ENCODE data around the gene BCL2L13. TPM values are rescaled to one million over a fixed set of nuclear protein-coding genes. Genes with fewer than 3 reads are reported as not detected.
"Not testable (repeated sequence)": the region's sequence is repeated elsewhere in the genome, so short reads cannot be mapped to it uniquely, and the experiment has no call there.

Gene BCL2L13
- total RNA-seq, 2 experiments from 2014 or later = 8.1 to 10.0 TPM

DNA sequence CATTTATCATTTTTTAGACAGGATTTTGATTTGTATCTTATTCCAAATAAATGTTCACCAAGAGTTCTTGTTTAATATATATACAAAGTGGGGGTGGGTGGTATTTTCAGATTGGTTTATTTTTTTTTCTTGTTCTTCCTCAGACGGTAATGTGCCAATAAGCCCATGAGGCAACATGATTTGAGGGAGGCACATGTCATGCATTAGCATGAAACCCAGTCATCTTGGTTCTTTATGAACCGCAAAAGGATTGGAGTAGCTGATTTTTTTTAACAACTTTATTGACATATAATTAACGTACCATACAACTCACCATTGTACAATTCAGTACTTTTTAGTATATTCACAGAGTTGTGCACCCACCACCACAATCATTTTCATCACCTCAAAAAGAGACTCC is 2.7 kb downstream of the BCL2L13 start:
- Mint-ChIP-seq H3K27ac (peak overlapping the region; percentile 76), H3K36me3 (ENCODE audit: low read depth) (peaks cover 36% of the 10 kb centered on the region), H3K27me3 (no peaks in the 10 kb centered on the region), H3K4me3 (peak overlapping the region; percentile 70), H3K4me1 (ENCODE audit: low read depth) (peaks cover 31% of the 10 kb centered on the region), H3K9me3 (no peaks in the 10 kb centered on the region)
- H3K27me3 ChIP-seq (ENCODE audit: control insufficient read depth in 1 of 2, insufficient read depth in 2 of 2, low read length in 2 of 2) = no peaks in the 10 kb centered on the region
- H3K36me3 ChIP-seq (ENCODE audit: insufficient read depth, low read length) = peaks cover 2% of the 10 kb centered on the region
- CTCF ChIA-PET = no interaction called here
- TF ChIP-seq, protein P1, sequence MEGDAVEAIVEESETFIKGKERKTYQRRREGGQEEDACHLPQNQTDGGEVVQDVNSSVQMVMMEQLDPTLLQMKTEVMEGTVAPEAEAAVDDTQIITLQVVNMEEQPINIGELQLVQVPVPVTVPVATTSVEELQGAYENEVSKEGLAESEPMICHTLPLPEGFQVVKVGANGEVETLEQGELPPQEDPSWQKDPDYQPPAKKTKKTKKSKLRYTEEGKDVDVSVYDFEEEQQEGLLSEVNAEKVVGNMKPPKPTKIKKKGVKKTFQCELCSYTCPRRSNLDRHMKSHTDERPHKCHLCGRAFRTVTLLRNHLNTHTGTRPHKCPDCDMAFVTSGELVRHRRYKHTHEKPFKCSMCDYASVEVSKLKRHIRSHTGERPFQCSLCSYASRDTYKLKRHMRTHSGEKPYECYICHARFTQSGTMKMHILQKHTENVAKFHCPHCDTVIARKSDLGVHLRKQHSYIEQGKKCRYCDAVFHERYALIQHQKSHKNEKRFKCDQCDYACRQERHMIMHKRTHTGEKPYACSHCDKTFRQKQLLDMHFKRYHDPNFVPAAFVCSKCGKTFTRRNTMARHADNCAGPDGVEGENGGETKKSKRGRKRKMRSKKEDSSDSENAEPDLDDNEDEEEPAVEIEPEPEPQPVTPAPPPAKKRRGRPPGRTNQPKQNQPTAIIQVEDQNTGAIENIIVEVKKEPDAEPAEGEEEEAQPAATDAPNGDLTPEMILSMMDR (IDR thresholded peaks at IDR 0.05) = no peak
- ATAC-seq (ENCODE audit: poor library complexity) = no peak
- peaks cover 24% of the 10 kb centered on the region for H3K4me1 ChIP-seq (ENCODE audit: insufficient read depth, low read length)
- POLR2A ChIA-PET = no interaction called here
- H3K9me3 ChIP-seq (ENCODE audit: control insufficient read depth in 1 of 2, insufficient read depth in 1 of 2, low read length in 2 of 2) = no peaks in the 10 kb centered on the region
- no peak overlapping the region for H3K4me3 ChIP-seq (ENCODE audit: low read length)
- intact Hi-C loops (cut with DNase I, micrococcal nuclease) = no loop called here
- no peak for DNase-seq
- no peak overlapping the region for H3K27ac ChIP-seq (ENCODE audit: low read depth in 1 of 2, low read length in 2 of 2)

DNA sequence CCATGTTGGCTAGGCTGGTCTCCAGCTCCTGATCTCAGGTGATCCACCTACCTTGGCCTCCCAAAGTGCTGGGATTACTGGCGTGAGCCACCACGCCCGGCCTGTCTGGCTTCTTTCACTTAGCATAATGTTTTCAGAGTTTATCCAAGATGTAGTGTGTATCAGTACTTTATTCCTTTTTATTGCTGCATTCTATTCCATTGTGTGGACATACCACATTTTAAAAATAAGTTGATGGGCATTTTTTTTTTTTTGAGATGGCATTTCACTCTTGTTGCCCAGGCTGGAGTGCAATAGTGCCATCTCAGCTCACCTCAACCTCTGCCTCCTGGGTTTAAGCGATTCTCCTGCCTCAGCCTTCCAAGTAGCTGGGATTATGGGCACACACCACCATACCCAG is 3.8 kb downstream of the BCL2L13 start:
- POLR2A ChIA-PET; DNase-seq; H3K36me3 ChIP-seq (ENCODE audit: insufficient read depth, low read length); intact Hi-C loops (cut with DNase I, micrococcal nuclease); H3K27ac ChIP-seq (ENCODE audit: low read depth in 1 of 2, low read length in 2 of 2); H3K9me3 ChIP-seq (ENCODE audit: control insufficient read depth in 1 of 2, insufficient read depth in 1 of 2, low read length in 2 of 2); H3K27me3 ChIP-seq (ENCODE audit: control insufficient read depth in 1 of 2, insufficient read depth in 2 of 2, low read length in 2 of 2); H3K4me3 ChIP-seq (ENCODE audit: low read length); H3K27me3 Mint-ChIP-seq; ATAC-seq (ENCODE audit: poor library complexity); H3K9me3 Mint-ChIP-seq: not testable (repeated sequence)
- Mint-ChIP-seq H3K4me1 (ENCODE audit: low read depth) (peaks cover 31% of the 10 kb centered on the region), H3K36me3 (ENCODE audit: low read depth) (peaks cover 36% of the 10 kb centered on the region), H3K4me3 (peak overlapping the region; percentile 13), H3K27ac (peak overlapping the region; percentile 14)
- peaks cover 24% of the 10 kb centered on the region for H3K4me1 ChIP-seq (ENCODE audit: insufficient read depth, low read length)
- CTCF ChIA-PET = interaction anchor here (0.7 kb wide), 1 partner anchor 11 kb away, joined by 3 read pairs; no protein-coding TSS in a partner anchor

DNA sequence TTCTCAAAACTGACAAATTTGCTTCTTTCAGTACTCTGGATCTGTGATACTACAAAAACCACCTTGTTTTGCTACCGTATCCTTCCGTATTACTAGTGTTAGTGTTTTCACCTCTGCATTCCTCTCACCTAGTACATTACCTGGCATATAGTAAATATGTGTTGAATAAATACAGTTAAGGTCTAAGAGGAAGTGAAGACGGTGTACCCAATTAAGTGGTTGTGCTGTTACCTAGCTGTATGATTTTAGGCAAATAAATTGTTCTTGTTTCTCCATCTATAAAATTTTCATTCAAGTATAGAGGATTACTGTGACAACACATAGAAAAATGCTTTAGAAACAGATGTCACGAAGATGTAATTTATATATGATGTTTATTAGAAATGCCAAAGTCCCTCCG is 8.9 kb downstream of the BCL2L13 start:
- H3K4me1 ChIP-seq (ENCODE audit: insufficient read depth, low read length) = no peaks in the 10 kb centered on the region
- Mint-ChIP-seq H3K27me3 (no peaks in the 10 kb centered on the region), H3K9me3 (no peaks in the 10 kb centered on the region), H3K4me3 (no peak overlapping the region), H3K4me1 (ENCODE audit: low read depth) (peaks cover 7% of the 10 kb centered on the region), H3K27ac (no peak overlapping the region), H3K36me3 (ENCODE audit: low read depth) (peaks cover 16% of the 10 kb centered on the region)
- intact Hi-C loops (cut with DNase I, micrococcal nuclease) = no loop called here
- ATAC-seq (ENCODE audit: poor library complexity) = no peak
- no peaks in the 10 kb centered on the region for H3K27me3 ChIP-seq (ENCODE audit: control insufficient read depth in 1 of 2, insufficient read depth in 2 of 2, low read length in 2 of 2)
- no peaks in the 10 kb centered on the region for H3K9me3 ChIP-seq (ENCODE audit: control insufficient read depth in 1 of 2, insufficient read depth in 1 of 2, low read length in 2 of 2)
- ChIA-PET CTCF (interaction anchor here (1.0 kb wide), 1 partner anchor 27 kb away, joined by 3 read pairs; no protein-coding TSS in a partner anchor), POLR2A (no interaction called here)
- no peak overlapping the region for H3K27ac ChIP-seq (ENCODE audit: low read depth in 1 of 2, low read length in 2 of 2)
- TF ChIP-seq, protein P1 (IDR thresholded peaks at IDR 0.05) = no peak
- H3K36me3 ChIP-seq (ENCODE audit: insufficient read depth, low read length) = no peaks in the 10 kb centered on the region
- DNase-seq = no peak
- no peak overlapping the region for H3K4me3 ChIP-seq (ENCODE audit: low read length)

DNA sequence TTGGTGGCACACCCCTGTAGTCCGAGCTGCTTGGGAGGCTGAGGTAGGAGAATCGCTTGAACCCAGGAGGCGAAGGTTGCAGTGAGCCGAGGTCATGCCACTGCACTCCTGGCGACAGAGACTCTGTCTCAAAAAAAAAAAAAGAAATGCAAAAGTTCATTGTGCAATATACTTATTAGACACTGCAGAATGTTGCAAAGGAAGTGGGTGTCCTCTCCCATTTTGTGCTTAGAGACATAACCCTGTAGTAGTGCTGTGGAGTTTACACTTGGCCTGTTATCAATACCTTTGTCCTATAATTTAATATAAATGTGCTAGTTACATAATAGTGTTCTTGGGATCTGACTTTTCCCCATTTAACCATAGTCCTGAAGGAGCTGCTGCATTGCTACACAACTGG is 9.4 kb downstream of the BCL2L13 start:
- no peaks in the 10 kb centered on the region for H3K9me3 Mint-ChIP-seq
- H3K4me1 Mint-ChIP-seq (ENCODE audit: low read depth) = peaks cover 7% of the 10 kb centered on the region
- no peaks in the 10 kb centered on the region for H3K27me3 ChIP-seq (ENCODE audit: control insufficient read depth in 1 of 2, insufficient read depth in 2 of 2, low read length in 2 of 2)
- intact Hi-C loops (cut with DNase I, micrococcal nuclease) = no loop called here
- ChIA-PET CTCF (no interaction called here), POLR2A (no interaction called here)
- TF ChIP-seq, protein P1 (IDR thresholded peaks at IDR 0.05) = no peak
- peaks cover 11% of the 10 kb centered on the region for H3K36me3 Mint-ChIP-seq (ENCODE audit: low read depth)
- H3K27ac ChIP-seq (ENCODE audit: low read depth in 1 of 2, low read length in 2 of 2) = no peak overlapping the region
- DNase-seq = no peak
- no peak for ATAC-seq (ENCODE audit: poor library complexity)
- H3K9me3 ChIP-seq (ENCODE audit: control insufficient read depth in 1 of 2, insufficient read depth in 1 of 2, low read length in 2 of 2) = no peaks in the 10 kb centered on the region
- no peak overlapping the region for H3K4me3 ChIP-seq (ENCODE audit: low read length)
- no peaks in the 10 kb centered on the region for H3K4me1 ChIP-seq (ENCODE audit: insufficient read depth, low read length)
- no peaks in the 10 kb centered on the region for H3K36me3 ChIP-seq (ENCODE audit: insufficient read depth, low read length)
- H3K27ac Mint-ChIP-seq = no peak overlapping the region
- H3K27me3 Mint-ChIP-seq = no peaks in the 10 kb centered on the region
- H3K4me3 Mint-ChIP-seq = no peak overlapping the region

All from CD4-positive, alpha-beta T cell (primary cell).